K562 (cell line): ENCODE results near the gene LRRC74B. TPM values are rescaled to one million over a fixed set of nuclear protein-coding genes. Genes with fewer than 3 reads are reported as not detected.

Source experiments
- CBFA2T3 ChIP-seq: fragments of 450-650 bp; IDR thresholded peaks from 2 replicates; pipeline ENCODE4 v1.6.1; 2017
- CHAMP1 ChIP-seq: fragments of 450-650 bp; IDR thresholded peaks from 2 replicates; pipeline ENCODE4 v1.6.1; 2016; ENCODE audit warnings: mild to moderate bottlenecking
- IRF1 ChIP-seq: sonication (generic); formaldehyde crosslinking; IDR thresholded peaks from 2 replicates; pipeline ENCODE4 v1.8.0; 2022; ENCODE audit warnings: missing genetic modification reagents, mild to moderate bottlenecking, borderline replicate concordance
- LARP7 ChIP-seq: fragments of 450-650 bp; IDR thresholded peaks from 2 replicates; pipeline ENCODE4 v1.6.1; 2016
- MEF2D ChIP-seq: conservative IDR thresholded peaks from 2 replicates; pipeline ENCODE4 v1.6.1; 2016; ENCODE audit warnings: low read depth, missing genetic modification characterization, missing compliant biosample characterization
- MGA ChIP-seq: fragments of 450-650 bp; IDR thresholded peaks from 2 replicates; pipeline ENCODE4 v1.6.1; 2016; ENCODE audit warnings: mild to moderate bottlenecking, moderate library complexity
- NELFE ChIP-seq: IDR thresholded peaks from 2 replicates; pipeline ENCODE4 v1.6.1; 2011; ENCODE audit warnings: mild to moderate bottlenecking; ENCODE audit not compliant: insufficient read depth, insufficient read length
- SMARCE1 ChIP-seq: fragments of 450-650 bp; IDR thresholded peaks from 2 replicates; pipeline ENCODE4 v1.7.1; 2016; ENCODE audit warnings: mild to moderate bottlenecking
- ZC3H11A ChIP-seq: IDR thresholded peaks from 2 replicates; pipeline ENCODE4 v1.6.1; 2012; ENCODE audit warnings: low read depth, low read length, improper control_type of control experiment
- ZNF121 ChIP-seq: sonication (generic); formaldehyde crosslinking; conservative IDR thresholded peaks from 2 replicates; pipeline ENCODE4 v1.8.0; 2022; ENCODE audit warnings: missing genetic modification reagents
- ZNF165 ChIP-seq: fragments of 250-450 bp; sonication (Bioruptor Pico); IDR thresholded peaks from 2 replicates; pipeline ENCODE4 v1.4.0; 2020; ENCODE audit warnings: borderline replicate concordance
- ZNF174 ChIP-seq: fragments of 250-450 bp; sonication (Bioruptor Pico); IDR thresholded peaks from 2 replicates; pipeline ENCODE4 v1.4.0; 2020; ENCODE audit warnings: mild to moderate bottlenecking
- ZNF41 ChIP-seq: fragments of 250-450 bp; sonication (Bioruptor Pico); conservative IDR thresholded peaks from 2 replicates; pipeline ENCODE4 v1.4.0; 2020; ENCODE audit warnings: mild to moderate bottlenecking
- polyA plus RNA-seq, 8 experiments: library from polyadenylated mRNA; depleted of rRNA in 4 of 8; stranded (reverse) in 5 of 8; unstranded in 3 of 8; fragments of >200 nt; fragmentation: Nextera tagmentation in 2 of 8; fragmentation: Illumina TruSeq in 1 of 8; extraction: Ambion mirVana in 2 of 8; extraction: Trizol in 1 of 8; gene quantifications; 2 replicates each; pipeline versions ENCODE4 v1.2.1 to v1.2.3, GENCODE V29; 2011 to 2014; ENCODE audit warnings: inconsistent platforms in 1 of 8, missing spikeins in 1 of 8
- total RNA-seq, 7 experiments: library from RNA; depleted of rRNA in 6 of 7; stranded (reverse); fragments of >200 nt in 6 of 7; fragmentation: Illumina TruSeq in 2 of 7; extraction: Trizol in 2 of 7; gene quantifications; 2 replicates each; pipeline versions ENCODE4 v1.2.1 to v1.2.3, GENCODE V29; 2011 to 2021; ENCODE audit warnings: low replicate concordance in 1 of 7
- TF ChIP-seq, protein P1 (sequence below): IDR thresholded peaks from 2 replicates; pipeline ENCODE4 v1.6.1; 2011; ENCODE audit not compliant: insufficient read length; ENCODE audit errors: extremely low read depth

Gene LRRC74B
- total and polyA plus RNA-seq, 9 of the 15 experiments (the other 6 are each of a cell fraction or from before 2014, with no cell fraction given) = not detected

GRCh38 chr22:21055880-21056319 is 10.2 kb downstream of the LRRC74B start (continued):
- TF ChIP-seq ZNF174 = no peak
- TF ChIP-seq SMARCE1 = peak; percentile 52; the same call in 1 of the 2 replicates
- no peak for TF ChIP-seq CHAMP1
- TF ChIP-seq ZNF41 = no peak
- TF ChIP-seq IRF1 (CRISPR knock-in tag) = no peak
- TF ChIP-seq, protein P1, sequence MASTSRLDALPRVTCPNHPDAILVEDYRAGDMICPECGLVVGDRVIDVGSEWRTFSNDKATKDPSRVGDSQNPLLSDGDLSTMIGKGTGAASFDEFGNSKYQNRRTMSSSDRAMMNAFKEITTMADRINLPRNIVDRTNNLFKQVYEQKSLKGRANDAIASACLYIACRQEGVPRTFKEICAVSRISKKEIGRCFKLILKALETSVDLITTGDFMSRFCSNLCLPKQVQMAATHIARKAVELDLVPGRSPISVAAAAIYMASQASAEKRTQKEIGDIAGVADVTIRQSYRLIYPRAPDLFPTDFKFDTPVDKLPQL = no peak
- TF ChIP-seq LARP7 = no peak
- no peak for TF ChIP-seq ZNF165 (CRISPR knock-in tag)
- no peak for TF ChIP-seq ZC3H11A
- no peak for TF ChIP-seq NELFE
- no peak for TF ChIP-seq ZNF121
- TF ChIP-seq MEF2D (tag) = no peak
- no peak for TF ChIP-seq MGA
- TF ChIP-seq CBFA2T3 = no peak
